ENCODE measurements around the gene PARP16.

The PARP16 gene

GRCh38 chr15:65292938-65293518 lies 6.3 kb upstream of the PARP16 start:
- no peaks in the 10 kb centered on the region for H4K20me1 ChIP-seq (ENCODE audit: insufficient read depth, low read length)
- H3K27ac ChIP-seq (ENCODE audit: low read length): peak overlapping the region; percentile 0; the same call in 1 of the 2 replicates
- no peaks in the 10 kb centered on the region for H3K79me2 ChIP-seq (ENCODE audit: low read length)
- H3K27me3 ChIP-seq (ENCODE audit: low read depth, low read length): 0 out of 2 replicates have a peak, but pooled peaks cover 3% of the 10 kb centered on the region
- H3K36me3 ChIP-seq (replicated peaks; ENCODE audit: low read depth, low read length): no peaks in the 10 kb centered on the region
- 0 out of 2 replicates have a peak overlapping the region, but pooled peaks have one; percentile 2 for H3K4me2 ChIP-seq (ENCODE audit: low read length)
- H3K9ac ChIP-seq (ENCODE audit: low read length): no peak overlapping the region
- no peak overlapping the region for H2AFZ ChIP-seq (ENCODE audit: low read depth, low read length)
- no peak for TF ChIP-seq CTCF (IDR thresholded peaks at IDR 0.05; ENCODE audit: low read depth, low read length)
- TF ChIP-seq EZH2phosphoT487 (IDR thresholded peaks at IDR 0.05; ENCODE audit: low read depth): no peak
- H3K4me1 ChIP-seq (ENCODE audit: low read length): peaks cover 30% of the 10 kb centered on the region
- no peak overlapping the region for H3K4me3 ChIP-seq (ENCODE audit: low read length)
- H3K9me3 ChIP-seq (ENCODE audit: insufficient read depth, low read length): no peaks in the 10 kb centered on the region

- no peak overlapping the region for H2AFZ ChIP-seq (ENCODE audit: low read depth, low read length)
- H3K27me3 ChIP-seq (ENCODE audit: low read depth, low read length): 0 out of 2 replicates have a peak, but pooled peaks cover 3% of the 10 kb centered on the region
- H3K4me3 ChIP-seq (ENCODE audit: low read length): no peak overlapping the region
- no peaks in the 10 kb centered on the region for H3K9me3 ChIP-seq (ENCODE audit: insufficient read depth, low read length)
- H4K20me1 ChIP-seq (ENCODE audit: insufficient read depth, low read length): no peaks in the 10 kb centered on the region
- TF ChIP-seq EZH2phosphoT487 (IDR thresholded peaks at IDR 0.05; ENCODE audit: low read depth) (no peak), CTCF (IDR thresholded peaks at IDR 0.05; ENCODE audit: low read depth, low read length) (no peak)
- H3K27ac ChIP-seq (ENCODE audit: low read length): no peak overlapping the region
- H3K4me2 ChIP-seq (ENCODE audit: low read length): no peak overlapping the region
- H3K36me3 ChIP-seq (replicated peaks; ENCODE audit: low read depth, low read length): no peaks in the 10 kb centered on the region
- no peaks in the 10 kb centered on the region for H3K79me2 ChIP-seq (ENCODE audit: low read length)
- H3K4me1 ChIP-seq (ENCODE audit: low read length): peaks cover 28% of the 10 kb centered on the region
- no peak overlapping the region for H3K9ac ChIP-seq (ENCODE audit: low read length)
These were observed 3.5 kb upstream of the PARP16 start for GRCh38 chr15:65290228-65290627.

- TF ChIP-seq CTCF (IDR thresholded peaks at IDR 0.05; ENCODE audit: low read depth, low read length): no peak
- no peak for TF ChIP-seq EZH2phosphoT487 (IDR thresholded peaks at IDR 0.05; ENCODE audit: low read depth)
- Histone ChIP-seq H3K36me3 (replicated peaks; ENCODE audit: low read depth, low read length) (no peaks in the 10 kb centered on the region), H3K27me3 (ENCODE audit: low read depth, low read length) (0 out of 2 replicates have a peak, but pooled peaks cover 3% of the 10 kb centered on the region), H3K4me3 (ENCODE audit: low read length) (no peak overlapping the region), H3K79me2 (ENCODE audit: low read length) (no peaks in the 10 kb centered on the region), H3K9me3 (ENCODE audit: insufficient read depth, low read length) (no peaks in the 10 kb centered on the region), H4K20me1 (ENCODE audit: insufficient read depth, low read length) (no peaks in the 10 kb centered on the region), H3K9ac (ENCODE audit: low read length) (no peak overlapping the region), H3K27ac (ENCODE audit: low read length) (no peak overlapping the region), H3K4me2 (ENCODE audit: low read length) (no peak overlapping the region), H2AFZ (ENCODE audit: low read depth, low read length) (no peak overlapping the region), H3K4me1 (ENCODE audit: low read length) (peaks cover 25% of the 10 kb centered on the region)
These were observed 2.7 kb upstream of the PARP16 start for GRCh38 chr15:65289261-65289854.

- Histone ChIP-seq H4K20me1 (ENCODE audit: insufficient read depth, low read length) (no peaks in the 10 kb centered on the region), H3K27ac (ENCODE audit: low read length) (no peak overlapping the region), H3K36me3 (replicated peaks; ENCODE audit: low read depth, low read length) (no peaks in the 10 kb centered on the region), H3K79me2 (ENCODE audit: low read length) (no peaks in the 10 kb centered on the region), H3K4me2 (ENCODE audit: low read length) (peak overlapping the region; percentile 91), H3K9ac (ENCODE audit: low read length) (peak overlapping the region; percentile 71), H2AFZ (ENCODE audit: low read depth, low read length) (peak overlapping the region; percentile 73), H3K27me3 (ENCODE audit: low read depth, low read length) (0 out of 2 replicates have a peak, but pooled peaks cover 3% of the 10 kb centered on the region), H3K4me3 (ENCODE audit: low read length) (peak overlapping the region; percentile 83), H3K4me1 (ENCODE audit: low read length) (peaks cover 18% of the 10 kb centered on the region), H3K9me3 (ENCODE audit: insufficient read depth, low read length) (no peaks in the 10 kb centered on the region)
- TF ChIP-seq CTCF (IDR thresholded peaks at IDR 0.05; ENCODE audit: low read depth, low read length) (no peak), EZH2phosphoT487 (IDR thresholded peaks at IDR 0.05; ENCODE audit: low read depth) (no peak)
These were observed 805 bp upstream of the PARP16 start for GRCh38 chr15:65287520-65287855.
